Endothelial cell of umbilical vein (primary cell): Measurements from ENCODE around the gene CLSTN2. TPM values are rescaled to one million over a fixed set of nuclear protein-coding genes. Genes with fewer than 3 reads are reported as not detected.

Source experiments
- BruUV-seq: library from RNA; stranded (reverse); fragments of 400-500 nt; replicated peaks from 2 replicates; lab custom pipeline; 2021; lab: Mats Ljungman, UMichigan
- CTCF ChIA-PET: fragments of 300-600, 350-600 bp; sonication (Branson Sonifier 250); formaldehyde crosslinking; loops from one replicate; lab custom pipeline; 2021; ENCODE audit warnings: antibody characterized with exemption, inconsistent platforms; lab: Charles Lee
- POLR2A ChIA-PET: fragments of 300-600, 350-600 bp; sonication (Branson Sonifier 250); formaldehyde crosslinking; loops from one replicate; lab custom pipeline; 2021; ENCODE audit warnings: antibody characterized with exemption, inconsistent platforms; lab: Charles Lee
- DNase-seq: peaks from one replicate; pipeline ENCODE4 v3.0.0-alpha.2; 2011; ENCODE audit warnings: low read depth, low spot score
- FAIRE-seq: peaks from 2 replicates; lab custom pipeline; 2011; peaks lifted over from hg19 to GRCh38; lab: Jason Lieb, UNC
- H2AFZ ChIP-seq: 2 replicates; pipeline ENCODE4 v1.6.0; 2012; ENCODE audit warnings: low read depth, low read length, control low read depth, inconsistent platforms
- H3K27ac ChIP-seq: 2 replicates; pipeline ENCODE4 v1.5.1; 2011; ENCODE audit warnings: low read depth, mild to moderate bottlenecking, control low read depth, low read length, moderate library complexity; ENCODE audit not compliant: insufficient read depth
- H3K27me3 ChIP-seq, 2 experiments: 2 replicates each; pipeline versions ENCODE4 v1.6.0 to v1.6.1; 2011; ENCODE audit warnings: low read length in 2 of 2, mixed read lengths in 1 of 2; ENCODE audit not compliant: control insufficient read depth in 2 of 2, insufficient read depth in 2 of 2
- H3K36me3 ChIP-seq, 2 experiments: 2 replicates in 1 of 2; 3 replicates in 1 of 2; pipeline ENCODE4 v1.5.1; 2011; ENCODE audit warnings: low read length in 2 of 2, mild to moderate bottlenecking in 1 of 2, moderate library complexity in 1 of 2; ENCODE audit not compliant: control insufficient read depth in 2 of 2, insufficient read depth in 2 of 2; ENCODE audit errors: extremely low read depth in 1 of 2
- H3K4me1 ChIP-seq: 3 replicates; pipeline ENCODE4 v1.5.1; 2011; ENCODE audit warnings: mild to moderate bottlenecking, low read length; ENCODE audit not compliant: control insufficient read depth, insufficient read depth; ENCODE audit errors: extremely low read depth
- H3K4me2 ChIP-seq: 2 replicates; pipeline ENCODE4 v1.6.1; 2011; ENCODE audit warnings: low read length, control low read depth, mixed read lengths; ENCODE audit not compliant: insufficient read depth
- H3K4me3 ChIP-seq, 3 experiments: fragments of 200-600 bp in 1 of 3; sonication (generic), shearing (Covaris generic) in 1 of 3; replicated peaks in 1 of 3; 2 replicates each; pipeline ENCODE4 v1.5.1; 2011 to 2016; ENCODE audit warnings: control low read depth in 3 of 3, low read length in 3 of 3, mild to moderate bottlenecking in 2 of 3, inconsistent platforms in 1 of 3, low read depth in 1 of 3, moderate library complexity in 1 of 3; ENCODE audit not compliant: insufficient read depth in 1 of 3
- H3K79me2 ChIP-seq: 2 replicates; pipeline ENCODE4 v1.6.0; 2012; ENCODE audit warnings: low read length, inconsistent platforms; ENCODE audit not compliant: control insufficient read depth, insufficient read depth
- H3K9ac ChIP-seq: replicated peaks from 2 replicates; pipeline ENCODE3; 2011; ENCODE audit warnings: low read length, control low read depth; ENCODE audit not compliant: insufficient read depth; ENCODE audit errors: extremely low read depth
- H3K9me1 ChIP-seq: replicated peaks from 3 replicates; pipeline ENCODE4 v1.6.0; 2011; ENCODE audit warnings: mild to moderate bottlenecking, low read length; ENCODE audit not compliant: control insufficient read depth, insufficient read depth; ENCODE audit errors: extremely low read depth
- H3K9me3 ChIP-seq: replicated peaks from 2 replicates; pipeline ENCODE4 v1.5.1; 2012; ENCODE audit warnings: low read length, inconsistent platforms; ENCODE audit not compliant: control insufficient read depth, insufficient read depth
- H4K20me1 ChIP-seq: replicated peaks from 2 replicates; pipeline ENCODE3; 2011; ENCODE audit warnings: mild to moderate bottlenecking, low read length; ENCODE audit not compliant: control insufficient read depth, insufficient read depth; ENCODE audit errors: extremely low read depth
- CTCF ChIP-seq, 2 donors: IDR thresholded peaks; 1 replicate in 1 of 2; 2 replicates in 1 of 2; pipeline ENCODE4 v1.5.1; 2011; ENCODE audit warnings: low read length in 2 of 2, mild to moderate bottlenecking in 2 of 2, moderate library complexity in 2 of 2, control low read depth in 1 of 2, inconsistent platforms in 1 of 2, low read depth in 1 of 2; ENCODE audit not compliant: insufficient read depth in 1 of 2; ENCODE audit errors: extremely low read depth in 1 of 2
- EZH2 ChIP-seq: IDR thresholded peaks from 2 replicates; pipeline ENCODE4 v1.6.1; 2012; ENCODE audit warnings: borderline replicate concordance, low read depth, mild to moderate bottlenecking, moderate library complexity, low read length, inconsistent platforms; ENCODE audit not compliant: severe bottlenecking
- FOS ChIP-seq: IDR thresholded peaks from 2 replicates; pipeline ENCODE4 v1.6.1; 2011; ENCODE audit warnings: mild to moderate bottlenecking, low read length, moderate library complexity, borderline replicate concordance; ENCODE audit not compliant: insufficient read depth
- GATA2 ChIP-seq: IDR thresholded peaks from 2 replicates; pipeline ENCODE4 v1.7.0; 2011; ENCODE audit warnings: low read depth, mild to moderate bottlenecking, moderate library complexity, mixed read lengths, low read length; ENCODE audit not compliant: insufficient read length, insufficient read depth
- JUN ChIP-seq: IDR thresholded peaks from 2 replicates; pipeline ENCODE4 v1.6.1; 2011; ENCODE audit warnings: borderline replicate concordance, low read depth; ENCODE audit not compliant: insufficient read length, insufficient read depth
- MYC ChIP-seq: IDR thresholded peaks from one replicate; pipeline ENCODE4 v1.6.1; 2011; ENCODE audit warnings: mild to moderate bottlenecking, low read depth, low read length
- POLR2A ChIP-seq: IDR thresholded peaks from 2 replicates; pipeline ENCODE4 v1.6.1; 2012; ENCODE audit warnings: low read depth, mild to moderate bottlenecking, control low read depth, low read length
- POLR2AphosphoS5 ChIP-seq: IDR thresholded peaks from 2 replicates; pipeline ENCODE4 v1.6.1; 2012; ENCODE audit warnings: low read depth, mild to moderate bottlenecking, control low read depth, low read length, moderate library complexity; ENCODE audit not compliant: insufficient read depth
- dilution Hi-C: fragments of 300-500 bp; cut with MboI; formaldehyde crosslinking; loops from one replicate; pipeline ENCODE4 v1.15.0; 2019; ENCODE audit warnings: low sequenced_read_pairs; ENCODE audit not compliant: extremely low pct_ligation_motif_present
- intact Hi-C: fragments of 100-400 bp; cut with micrococcal nuclease; formaldehyde crosslinking; loops from one replicate; pipeline ENCODE4 v1.10.0; 2022
- polyA plus RNA-seq, 4 experiments: library from polyadenylated mRNA; depleted of rRNA in 3 of 4; stranded (reverse) in 3 of 4; unstranded in 1 of 4; fragments of >200 nt; gene quantifications; 2 replicates each; pipeline versions ENCODE4 v1.2.1 to v1.2.3, GENCODE V29; 2011 to 2012; ENCODE audit warnings: missing spikeins in 1 of 4
- total RNA-seq: library from RNA; stranded (reverse); gene quantifications from 2 replicates; pipeline ENCODE4 v1.2.3, GENCODE V29; 2021
- TF ChIP-seq, protein P1 (sequence below): IDR thresholded peaks from 2 replicates; pipeline ENCODE4 v1.6.1; 2011; ENCODE audit not compliant: insufficient read depth, insufficient read length

The CLSTN2 gene
- total and polyA plus RNA-seq, 2 donors (not counting 3 experiments of a cell fraction or from before 2014, with no cell fraction given) = 0.26 to 0.38 TPM

- Histone ChIP-seq H3K27ac (no peak overlapping the region), H3K4me3 (no peak overlapping the region), H3K4me2 (no peak overlapping the region), H3K9me3 (no peaks in the 10 kb centered on the region), H2AFZ (no peak overlapping the region), H3K4me1 (no peaks in the 10 kb centered on the region), H3K36me3 (no peaks in the 10 kb centered on the region), H3K79me2 (no peaks in the 10 kb centered on the region), H3K9me1 (no peaks in the 10 kb centered on the region), H4K20me1 (no peaks in the 10 kb centered on the region), H3K9ac (no peak overlapping the region), H3K27me3 (no peaks in the 10 kb centered on the region)
- DNase-seq (no peak), FAIRE-seq (no peak)
- dilution Hi-C loops (no loop called here), intact Hi-C loops (no loop called here)
- ChIA-PET POLR2A (no interaction called here), CTCF (no interaction called here)
- BruUV-seq = no TSS peak
- TF ChIP-seq EZH2 (no peak), JUN (no peak), GATA2 (no peak), FOS (no peak), MYC (no peak), POLR2AphosphoS5 (no peak), POLR2A (no peak), CTCF (IDR thresholded peaks at IDR 0.05; ENCODE audit: extremely low read depth in 1 of 2, insufficient read depth in 1 of 2, low read depth in 1 of 2, low read length in 2 of 2) (no peak)
- TF ChIP-seq, protein P1, sequence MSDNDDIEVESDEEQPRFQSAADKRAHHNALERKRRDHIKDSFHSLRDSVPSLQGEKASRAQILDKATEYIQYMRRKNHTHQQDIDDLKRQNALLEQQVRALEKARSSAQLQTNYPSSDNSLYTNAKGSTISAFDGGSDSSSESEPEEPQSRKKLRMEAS = no peak
Measured at GRCh38 chr3:140521751-140522445, 586.9 kb downstream of the CLSTN2 start.
